HepG2 (cell line): ENCODE measurements around the gene MTHFD2L.

Experiments
- EP300 ChIP-seq, 3 experiments: sonication (generic) in 1 of 3; formaldehyde crosslinking in 1 of 3; IDR thresholded peaks; 2 replicates each; pipeline versions ENCODE4 v1.5.1 to v1.6.1; 2011 to 2020; ENCODE audit warnings: low read depth in 2 of 3, low read length in 2 of 3, borderline replicate concordance in 1 of 3, improper control_type of control experiment in 1 of 3, mild to moderate bottlenecking in 1 of 3, missing genetic modification reagents in 1 of 3, moderate library complexity in 1 of 3
- KDM1A ChIP-seq: IDR thresholded peaks from 2 replicates; pipeline ENCODE4 v1.6.1; 2016; ENCODE audit warnings: missing compliant biosample characterization
- KDM5B ChIP-seq: sonication (generic); formaldehyde crosslinking; IDR thresholded peaks from 2 replicates; pipeline ENCODE4 v1.4.0; 2020; ENCODE audit warnings: missing genetic modification reagents, mild to moderate bottlenecking, borderline replicate concordance
- NCOA2 ChIP-seq: sonication (generic); formaldehyde crosslinking; IDR thresholded peaks from 2 replicates; pipeline ENCODE4 v1.8.0; 2022; ENCODE audit warnings: inconsistent platforms
- SP4 ChIP-seq: sonication (generic); formaldehyde crosslinking; IDR thresholded peaks from 2 replicates; pipeline ENCODE4 v1.8.1; 2023; ENCODE audit warnings: mild to moderate bottlenecking, missing genetic modification reagents
- ZNF251 ChIP-seq: sonication (generic); formaldehyde crosslinking; IDR thresholded peaks from 2 replicates; pipeline ENCODE4 v1.9.0; 2021; ENCODE audit warnings: mild to moderate bottlenecking, missing genetic modification reagents
- TF ChIP-seq, protein P1 (sequence below): sonication (generic); formaldehyde crosslinking; IDR thresholded peaks from 2 replicates; pipeline ENCODE4 v1.5.1; 2020; ENCODE audit warnings: mild to moderate bottlenecking, missing genetic modification reagents, borderline replicate concordance

DNA sequence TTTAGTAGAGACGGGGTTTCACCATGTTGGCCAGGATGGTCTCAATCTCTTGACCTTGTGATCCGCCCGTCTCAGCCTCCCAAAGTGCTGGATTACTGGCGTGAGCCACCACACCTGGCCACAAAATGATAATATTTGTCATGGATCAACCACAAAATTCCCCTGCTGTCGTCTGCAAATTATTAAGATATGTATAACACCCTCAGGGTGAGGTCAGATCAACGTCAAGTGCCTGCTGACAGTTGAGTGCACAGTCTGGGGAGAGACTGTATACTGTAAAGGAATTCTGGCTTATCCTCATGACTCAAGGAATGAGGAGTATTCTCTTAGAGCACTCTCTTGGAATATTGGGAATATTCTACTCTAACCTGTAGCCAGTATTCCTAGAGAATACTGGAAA lies 161.6 kb downstream of the MTHFD2L start:
- no peak for TF ChIP-seq SP4 (CRISPR knock-in tag)
- TF ChIP-seq ZNF251 (CRISPR knock-in tag) = no peak
- TF ChIP-seq, protein P1, sequence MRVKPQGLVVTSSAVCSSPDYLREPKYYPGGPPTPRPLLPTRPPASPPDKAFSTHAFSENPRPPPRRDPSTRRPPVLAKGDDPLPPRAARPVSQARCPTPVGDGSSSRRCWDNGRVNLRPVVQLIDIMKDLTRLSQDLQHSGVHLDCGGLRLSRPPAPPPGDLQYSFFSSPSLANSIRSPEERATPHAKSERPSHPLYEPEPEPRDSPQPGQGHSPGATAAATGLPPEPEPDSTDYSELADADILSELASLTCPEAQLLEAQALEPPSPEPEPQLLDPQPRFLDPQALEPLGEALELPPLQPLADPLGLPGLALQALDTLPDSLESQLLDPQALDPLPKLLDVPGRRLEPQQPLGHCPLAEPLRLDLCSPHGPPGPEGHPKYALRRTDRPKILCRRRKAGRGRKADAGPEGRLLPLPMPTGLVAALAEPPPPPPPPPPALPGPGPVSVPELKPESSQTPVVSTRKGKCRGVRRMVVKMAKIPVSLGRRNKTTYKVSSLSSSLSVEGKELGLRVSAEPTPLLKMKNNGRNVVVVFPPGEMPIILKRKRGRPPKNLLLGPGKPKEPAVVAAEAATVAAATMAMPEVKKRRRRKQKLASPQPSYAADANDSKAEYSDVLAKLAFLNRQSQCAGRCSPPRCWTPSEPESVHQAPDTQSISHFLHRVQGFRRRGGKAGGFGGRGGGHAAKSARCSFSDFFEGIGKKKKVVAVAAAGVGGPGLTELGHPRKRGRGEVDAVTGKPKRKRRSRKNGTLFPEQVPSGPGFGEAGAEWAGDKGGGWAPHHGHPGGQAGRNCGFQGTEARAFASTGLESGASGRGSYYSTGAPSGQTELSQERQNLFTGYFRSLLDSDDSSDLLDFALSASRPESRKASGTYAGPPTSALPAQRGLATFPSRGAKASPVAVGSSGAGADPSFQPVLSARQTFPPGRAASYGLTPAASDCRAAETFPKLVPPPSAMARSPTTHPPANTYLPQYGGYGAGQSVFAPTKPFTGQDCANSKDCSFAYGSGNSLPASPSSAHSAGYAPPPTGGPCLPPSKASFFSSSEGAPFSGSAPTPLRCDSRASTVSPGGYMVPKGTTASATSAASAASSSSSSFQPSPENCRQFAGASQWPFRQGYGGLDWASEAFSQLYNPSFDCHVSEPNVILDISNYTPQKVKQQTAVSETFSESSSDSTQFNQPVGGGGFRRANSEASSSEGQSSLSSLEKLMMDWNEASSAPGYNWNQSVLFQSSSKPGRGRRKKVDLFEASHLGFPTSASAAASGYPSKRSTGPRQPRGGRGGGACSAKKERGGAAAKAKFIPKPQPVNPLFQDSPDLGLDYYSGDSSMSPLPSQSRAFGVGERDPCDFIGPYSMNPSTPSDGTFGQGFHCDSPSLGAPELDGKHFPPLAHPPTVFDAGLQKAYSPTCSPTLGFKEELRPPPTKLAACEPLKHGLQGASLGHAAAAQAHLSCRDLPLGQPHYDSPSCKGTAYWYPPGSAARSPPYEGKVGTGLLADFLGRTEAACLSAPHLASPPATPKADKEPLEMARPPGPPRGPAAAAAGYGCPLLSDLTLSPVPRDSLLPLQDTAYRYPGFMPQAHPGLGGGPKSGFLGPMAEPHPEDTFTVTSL (CRISPR knock-in tag) = no peak
- no peak for TF ChIP-seq KDM1A (CRISPR knock-in tag)
- no peak for TF ChIP-seq KDM5B (CRISPR knock-in tag)
- TF ChIP-seq EP300 (IDR thresholded peaks at IDR 0.05; ENCODE audit: low read depth in 2 of 2, low read length in 2 of 2) = no peak
- no peak for TF ChIP-seq EP300 (CRISPR knock-in tag; IDR thresholded peaks at IDR 0.05; ENCODE audit: borderline replicate concordance)
- TF ChIP-seq NCOA2 (CRISPR knock-in tag) = no peak
